H1 (cell line): ENCODE measurements around the gene EPB41L4A. TPM values are rescaled to one million over a fixed set of nuclear protein-coding genes. Genes with fewer than 3 reads are reported as not detected.

Experiments
- CTCF ChIP-seq, 3 experiments: IDR thresholded peaks; 1 replicate in 2 of 3; 2 replicates in 1 of 3; pipeline versions ENCODE4 v1.5.1 to v1.6.1; 2011; ENCODE audit warnings: low read length in 3 of 3, mild to moderate bottlenecking in 3 of 3, inconsistent platforms in 2 of 3, low read depth in 1 of 3, moderate library complexity in 1 of 3; ENCODE audit not compliant: insufficient read depth in 1 of 3; ENCODE audit errors: control extremely low read depth in 1 of 3
- POU5F1 ChIP-seq: IDR thresholded peaks from 2 replicates; pipeline ENCODE4 v1.6.1; 2011; ENCODE audit warnings: low read depth, mild to moderate bottlenecking, low read length, moderate library complexity
- RNF2 ChIP-seq: fragments of 200-900, 300-1000 bp; sonication (generic); IDR thresholded peaks from 2 replicates; pipeline ENCODE4 v1.7.1; 2016; ENCODE audit warnings: borderline replicate concordance, low read depth, mild to moderate bottlenecking, antibody characterized with exemption, low read length; ENCODE audit not compliant: poor library complexity, severe bottlenecking; ENCODE audit errors: missing control alignments
- TAF1 ChIP-seq: IDR thresholded peaks from 2 replicates; pipeline ENCODE4 v1.6.1; 2011; ENCODE audit warnings: mild to moderate bottlenecking, low read depth, low read length
- ZNF274 ChIP-seq: IDR thresholded peaks from 2 replicates; pipeline ENCODE4 v1.7.0; 2012; ENCODE audit warnings: low read length, borderline replicate concordance; ENCODE audit errors: extremely low read depth
- polyA plus RNA-seq, 7 experiments: library from polyadenylated mRNA; depleted of rRNA in 3 of 7; stranded (reverse) in 5 of 7; unstranded in 2 of 7; fragments of >200 nt in 5 of 7; fragments of 200-250 nt in 2 of 7; gene quantifications; 1 replicate in 5 of 7; 2 replicates in 1 of 7; 4 replicates in 1 of 7; pipeline versions ENCODE4 v1.2.1 to v1.2.3, GENCODE V29; 2011 to 2013; ENCODE audit warnings: missing spikeins in 2 of 7, mixed read lengths in 2 of 7
- total RNA-seq: library from RNA; stranded (reverse); fragmentation: NEBNext Ultra II Directional; extraction: Animal tissue kit (Norgen Biotek cat#: 25700); gene quantifications from 2 replicates; pipeline ENCODE4 v1.2.1, GENCODE V29; 2021

Gene EPB41L4A
- total and polyA plus RNA-seq, 2 of the 8 experiments (the other 6 are each of a cell fraction or from before 2014, with no cell fraction given), result 1.6 to 4.6 TPM

GRCh38 chr5:112146323-112147226 is 272.5 kb downstream of the EPB41L4A start (continued):
- TF ChIP-seq CTCF (IDR thresholded peaks at IDR 0.05; ENCODE audit: control extremely low read depth in 1 of 3, insufficient read depth in 1 of 3, low read depth in 1 of 3, low read length in 3 of 3) (peak in 2 of 3 experiments; percentile 67 to 74; a peak in 3 of 4 replicates), POU5F1 (no peak), TAF1 (no peak), RNF2 (no peak), ZNF274 (no peak)
